SW 1271 (cell line): ENCODE results near the gene KLF15.

ENCODE experiments used
- DNase-seq, 2 experiments: peaks; one replicate each; lab custom pipeline; 2025; lab: John Stamatoyannopoulos, UW

The KLF15 gene

DNA sequence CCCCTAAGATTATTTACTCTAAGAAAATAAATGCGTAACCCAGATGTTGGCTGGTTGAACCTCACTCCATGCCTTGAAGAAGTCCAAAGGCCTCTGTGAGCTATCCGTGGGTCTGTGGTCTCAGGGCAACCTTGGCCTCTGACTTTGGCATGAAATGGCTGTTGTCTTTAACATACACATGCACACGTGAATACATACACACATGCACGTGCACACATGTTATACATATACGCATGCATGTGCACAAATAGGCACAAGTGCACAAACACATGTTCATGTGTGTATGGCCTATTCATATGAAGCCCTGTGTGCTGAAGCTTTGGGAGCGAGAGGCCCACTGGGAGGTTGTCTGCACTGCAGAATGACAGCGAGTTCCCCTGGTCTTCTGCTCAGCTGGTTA lies 50.8 kb downstream of the KLF15 start:
- no peak for DNase-seq

DNA sequence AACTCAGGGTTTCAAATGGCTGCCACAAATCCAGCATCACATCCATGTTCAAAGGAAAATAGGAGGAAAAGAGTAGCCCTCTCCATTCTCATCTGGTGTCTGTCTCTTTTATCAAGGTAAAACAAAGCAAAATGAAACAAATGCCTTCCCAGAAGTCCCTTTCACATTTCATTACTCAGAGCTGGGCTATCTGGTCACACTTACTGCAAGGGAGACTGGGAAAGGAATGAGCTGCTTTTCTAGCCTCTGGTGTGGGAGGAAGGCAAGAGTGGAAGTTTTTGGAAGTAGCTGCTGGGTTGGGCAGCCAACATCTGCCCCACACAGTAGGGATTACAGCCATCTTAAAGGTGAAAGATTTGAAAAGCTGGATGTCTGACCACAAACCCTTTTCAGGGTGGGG lies 51.8 kb downstream of the KLF15 start:
- DNase-seq = no peak

DNA sequence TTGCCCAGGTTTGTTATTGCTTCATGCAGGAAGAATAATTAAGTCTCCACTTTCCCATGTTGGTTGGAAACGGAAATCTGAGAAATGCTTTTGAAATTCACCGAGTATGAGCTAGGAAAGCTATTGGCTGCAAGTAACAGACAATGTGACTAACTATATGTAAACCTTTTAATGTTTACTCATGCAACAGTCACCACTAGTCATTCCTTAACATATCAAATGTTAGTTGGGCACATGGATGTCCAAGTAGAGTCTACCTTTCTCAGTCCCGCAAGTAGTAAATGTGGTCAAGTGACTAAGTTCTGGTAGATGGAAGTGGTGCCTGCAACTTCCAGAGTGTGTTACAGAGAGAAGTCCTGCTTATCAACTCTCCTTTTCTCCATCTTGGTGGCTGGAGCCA lies 52.5 kb downstream of the KLF15 start:
- DNase-seq = no peak

DNA sequence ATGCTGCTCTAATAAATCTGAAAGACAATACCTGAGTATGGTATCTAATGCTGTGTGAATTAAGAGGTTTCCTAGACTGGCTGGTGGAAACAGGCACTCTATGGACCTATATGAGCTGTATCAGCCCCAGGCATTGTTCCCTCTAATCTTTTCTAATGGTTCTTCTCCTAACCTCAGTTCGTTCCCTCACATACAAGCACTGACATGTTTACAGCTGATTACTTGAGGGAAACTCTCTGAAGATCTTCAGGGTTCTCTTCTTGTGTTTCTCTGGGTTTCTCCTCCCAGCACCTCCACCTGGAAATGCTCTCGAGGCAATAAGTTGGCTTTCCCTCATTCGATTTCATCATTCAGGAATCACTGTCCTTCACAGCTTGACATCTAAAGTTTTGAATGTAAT lies 52.9 kb downstream of the KLF15 start:
- no peak for DNase-seq

DNA sequence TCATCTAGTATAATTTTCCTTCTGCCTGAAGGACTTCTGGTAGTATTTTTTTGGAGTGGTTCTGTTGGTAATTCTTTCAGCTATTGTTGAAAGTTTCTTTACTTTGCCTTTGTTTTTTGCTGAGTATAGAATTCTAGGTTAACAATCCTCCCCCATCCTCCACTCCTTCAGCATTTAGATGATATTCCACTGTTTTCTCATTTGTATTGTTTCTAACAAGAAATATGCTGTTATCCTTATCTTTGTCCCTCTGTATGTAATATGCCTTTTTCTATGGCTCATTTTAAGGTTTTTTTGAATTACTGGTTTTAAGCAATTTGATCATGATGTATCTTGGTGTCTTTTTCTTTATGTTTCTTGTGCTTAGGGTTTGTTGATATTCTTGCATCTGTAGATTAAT lies 53.9 kb downstream of the KLF15 start:
- no peak for DNase-seq

DNA sequence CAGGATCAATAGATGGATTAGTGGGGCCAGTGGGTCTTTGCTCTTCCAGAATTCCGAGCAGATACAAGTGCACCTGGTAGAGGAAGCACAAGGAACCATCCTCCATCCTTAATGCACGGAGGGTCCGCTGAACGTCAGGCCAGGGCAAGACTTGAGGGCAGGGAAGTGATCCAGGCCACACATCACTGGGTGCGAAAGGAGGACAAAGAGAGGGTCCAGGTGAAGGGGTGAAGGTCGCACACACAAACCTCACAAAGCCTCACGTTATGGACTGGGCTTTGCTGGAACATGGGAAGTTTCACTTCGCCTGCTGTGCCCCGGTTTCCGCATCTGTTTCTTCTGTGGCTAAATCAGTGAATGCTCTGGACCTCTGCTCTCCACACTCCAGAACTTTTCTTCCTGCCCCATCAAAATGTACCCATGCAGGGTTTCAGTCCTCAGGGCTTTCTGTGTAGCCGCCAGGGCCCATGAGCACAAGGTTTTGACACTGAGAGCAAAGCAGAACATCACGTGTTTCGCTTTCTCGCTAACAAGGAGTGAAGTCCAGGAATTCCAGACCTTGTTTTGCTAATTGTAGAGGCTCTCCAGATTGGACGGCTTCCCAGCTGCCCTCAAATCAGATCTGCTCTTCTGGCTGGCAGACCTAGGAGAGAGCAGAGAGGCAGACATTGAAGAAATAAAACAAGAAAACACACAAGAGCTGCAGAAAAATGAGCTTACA lies 56.3 kb downstream of the KLF15 start:
- no peak for DNase-seq

DNA sequence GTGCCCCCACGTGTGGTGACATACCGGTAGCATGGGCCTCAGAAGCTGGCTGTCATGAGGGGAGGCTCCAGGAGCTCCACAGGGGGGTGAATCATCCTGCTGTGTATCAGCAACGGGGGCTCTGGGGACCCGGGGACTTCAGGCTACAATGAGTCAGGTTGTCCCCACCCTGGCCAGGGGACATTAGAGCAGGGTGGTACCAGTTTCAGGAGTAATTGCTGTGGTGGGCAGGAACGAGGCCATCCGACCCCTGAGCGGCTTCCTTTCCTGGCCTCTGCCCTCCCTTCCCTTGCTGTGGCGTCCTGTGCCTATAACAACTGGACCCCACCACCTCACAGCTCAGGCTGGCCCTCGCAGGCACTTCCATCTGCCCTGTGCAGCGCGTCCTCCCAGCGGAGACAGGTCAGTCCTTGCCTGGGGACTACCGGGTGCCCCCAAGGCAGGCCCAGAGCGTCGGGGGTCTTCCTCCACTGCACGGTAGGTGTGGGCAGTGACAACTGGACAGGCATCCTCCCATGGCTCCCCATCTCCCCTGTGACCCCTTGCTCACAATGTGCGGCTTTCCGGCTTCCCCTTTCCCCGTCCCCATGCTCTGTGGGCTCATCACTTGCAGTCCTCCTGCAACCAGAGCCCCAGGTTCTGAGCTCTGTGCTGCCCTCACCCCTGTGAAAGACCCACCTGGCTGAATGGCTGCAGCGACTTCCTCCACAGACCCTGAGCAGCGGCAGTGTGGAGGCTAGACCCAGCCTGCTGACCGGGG lies 57.0 kb downstream of the KLF15 start:
- DNase-seq = no peak

DNA sequence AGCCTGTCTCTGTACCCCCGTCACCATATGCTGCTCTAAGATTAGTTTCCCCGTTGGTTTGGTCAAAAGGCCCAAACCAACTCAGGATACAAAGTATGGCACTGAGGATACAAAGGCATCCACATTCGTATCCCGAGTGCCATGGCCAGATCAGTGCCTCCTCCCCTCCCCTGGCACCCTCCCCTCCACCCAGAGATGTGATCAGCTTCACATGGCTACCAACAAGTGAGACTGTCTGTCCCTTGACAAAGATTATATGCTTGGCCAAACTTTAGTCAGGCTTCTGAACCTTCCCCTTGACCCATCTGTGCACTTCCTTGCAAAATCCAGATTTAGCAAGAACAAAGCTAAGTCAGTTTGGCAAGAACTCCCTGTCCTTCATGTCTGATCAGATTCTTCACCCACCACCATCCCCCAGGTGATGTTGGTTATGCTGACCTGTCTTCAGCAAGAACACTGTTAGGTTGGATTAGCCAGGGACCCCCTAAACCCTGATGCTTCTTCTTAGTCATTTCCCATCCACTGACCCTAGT lies 61.7 kb downstream of the KLF15 start:
- no peak for DNase-seq

DNA sequence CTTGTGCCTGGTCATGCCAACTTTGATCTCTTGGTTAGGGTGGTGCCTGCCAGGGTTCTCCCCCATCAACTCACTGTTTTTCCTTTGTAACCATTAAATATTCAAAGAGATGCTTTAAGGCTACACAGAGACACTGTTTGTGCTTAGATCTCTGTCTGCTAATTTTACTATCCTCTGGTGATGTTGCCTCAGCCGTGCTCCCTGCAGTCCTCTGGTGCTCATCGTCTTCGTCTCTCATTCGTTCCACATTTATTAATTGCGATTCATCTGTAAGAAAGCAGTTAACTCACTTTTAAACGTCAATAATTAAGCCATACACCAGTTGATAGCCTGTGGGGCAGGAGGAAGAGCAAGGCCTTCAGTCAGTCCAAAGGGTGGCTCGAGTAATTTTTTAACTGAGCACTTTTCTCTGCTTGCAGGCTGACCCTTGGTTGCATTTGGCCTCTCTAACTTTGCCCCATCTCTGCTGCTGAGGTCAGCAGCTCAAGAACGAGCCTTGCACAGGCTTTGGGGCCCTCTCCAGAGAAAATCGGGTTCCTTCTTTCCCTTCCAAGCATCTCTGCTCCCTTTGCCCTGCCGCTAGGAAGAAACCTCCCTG lies 62.9 kb downstream of the KLF15 start:
- DNase-seq = no peak

DNA sequence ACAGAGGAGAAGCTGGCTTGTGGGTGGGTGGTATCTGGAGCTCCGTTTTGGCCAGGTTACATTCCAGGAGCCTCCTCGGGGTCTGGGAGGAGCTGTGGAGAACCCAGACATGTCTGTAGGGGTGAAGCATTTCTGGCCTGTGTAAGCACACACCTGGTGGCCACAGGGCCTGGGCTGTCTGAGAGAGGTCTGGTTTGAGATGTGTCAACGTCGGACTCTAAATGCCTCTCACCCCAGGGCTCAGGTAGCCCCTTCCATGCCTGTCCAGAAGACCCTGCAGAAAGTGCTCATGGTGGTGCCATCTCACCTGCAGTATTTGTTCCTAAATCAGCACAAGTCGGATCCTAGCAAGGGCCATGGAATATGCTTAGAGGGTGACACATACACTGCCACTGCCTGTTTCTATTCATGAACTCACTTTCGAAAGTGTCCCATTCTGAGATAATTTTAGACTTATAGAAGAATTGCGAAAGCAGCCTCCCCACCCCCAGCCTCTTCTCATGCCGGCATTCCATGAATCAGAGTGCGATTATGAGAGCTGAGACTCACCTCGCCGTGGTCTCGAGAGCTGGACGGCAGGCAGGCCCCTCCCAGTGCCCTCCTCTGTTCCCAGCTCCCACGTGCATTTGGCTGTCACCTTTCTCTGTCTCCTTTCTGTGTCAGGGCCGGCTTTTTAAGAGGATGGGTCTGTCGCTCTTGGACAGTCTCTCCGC lies 63.7 kb downstream of the KLF15 start:
- DNase-seq = no peak
